Choroid plexus epithelial cell (primary cell): ENCODE measurements around the gene RNF144A.

Experiments
- DNase-seq: peaks from one replicate; pipeline ENCODE4 v3.0.0-alpha.2; 2010; ENCODE audit warnings: low read depth
- H3K4me3 ChIP-seq: 2 replicates; pipeline ENCODE4 v1.5.1; 2011; ENCODE audit warnings: low read depth, mild to moderate bottlenecking, control low read depth, low read length, moderate library complexity
- TF ChIP-seq, protein P1 (sequence below): conservative IDR thresholded peaks from 2 replicates; pipeline ENCODE4 v1.5.1; 2011; ENCODE audit warnings: low read depth, mild to moderate bottlenecking, control low read depth, inconsistent platforms, low read length, moderate library complexity

The RNF144A gene

GRCh38 chr2:6879011-6879410 is 38.2 kb upstream of the RNF144A start:
- no peak overlapping the region for H3K4me3 ChIP-seq
- peak; percentile 13 for DNase-seq
- TF ChIP-seq, protein P1, sequence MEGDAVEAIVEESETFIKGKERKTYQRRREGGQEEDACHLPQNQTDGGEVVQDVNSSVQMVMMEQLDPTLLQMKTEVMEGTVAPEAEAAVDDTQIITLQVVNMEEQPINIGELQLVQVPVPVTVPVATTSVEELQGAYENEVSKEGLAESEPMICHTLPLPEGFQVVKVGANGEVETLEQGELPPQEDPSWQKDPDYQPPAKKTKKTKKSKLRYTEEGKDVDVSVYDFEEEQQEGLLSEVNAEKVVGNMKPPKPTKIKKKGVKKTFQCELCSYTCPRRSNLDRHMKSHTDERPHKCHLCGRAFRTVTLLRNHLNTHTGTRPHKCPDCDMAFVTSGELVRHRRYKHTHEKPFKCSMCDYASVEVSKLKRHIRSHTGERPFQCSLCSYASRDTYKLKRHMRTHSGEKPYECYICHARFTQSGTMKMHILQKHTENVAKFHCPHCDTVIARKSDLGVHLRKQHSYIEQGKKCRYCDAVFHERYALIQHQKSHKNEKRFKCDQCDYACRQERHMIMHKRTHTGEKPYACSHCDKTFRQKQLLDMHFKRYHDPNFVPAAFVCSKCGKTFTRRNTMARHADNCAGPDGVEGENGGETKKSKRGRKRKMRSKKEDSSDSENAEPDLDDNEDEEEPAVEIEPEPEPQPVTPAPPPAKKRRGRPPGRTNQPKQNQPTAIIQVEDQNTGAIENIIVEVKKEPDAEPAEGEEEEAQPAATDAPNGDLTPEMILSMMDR, result no peak

GRCh38 chr2:6880200-6880733 is 36.9 kb upstream of the RNF144A start:
- H3K4me3 ChIP-seq, result no peak overlapping the region
- peak; percentile 16 for DNase-seq
- TF ChIP-seq, protein P1, result no peak

DNA sequence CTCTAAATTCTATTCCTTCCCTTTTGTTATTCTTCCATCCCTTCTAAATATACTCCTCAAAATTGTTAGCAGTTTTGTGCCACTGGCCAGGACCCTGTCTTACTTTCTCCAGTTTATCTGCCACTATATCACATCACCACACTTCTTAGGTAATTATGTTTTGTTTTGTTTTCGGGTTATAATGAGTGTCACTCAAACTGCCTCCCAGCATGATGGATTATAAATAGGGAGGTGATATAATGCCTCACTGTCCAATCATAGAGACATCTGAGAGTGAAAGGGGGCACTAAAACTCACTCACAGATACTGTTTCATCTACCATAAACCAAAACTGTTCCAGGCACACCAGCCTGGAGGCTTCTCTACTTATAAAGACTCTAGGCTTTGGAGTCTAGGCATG is 36.2 kb upstream of the RNF144A start:
- TF ChIP-seq, protein P1, result no peak
- no peak for DNase-seq

GRCh38 chr2:6881516-6881915 is 35.7 kb upstream of the RNF144A start:
- TF ChIP-seq, protein P1, result no peak
- no peak overlapping the region for H3K4me3 ChIP-seq
- DNase-seq, result no peak

More for the DNA sequence above, 36.2 kb upstream of the RNF144A start:
- no peak overlapping the region for H3K4me3 ChIP-seq

GRCh38 chr2:6883448-6884122 is 33.6 kb upstream of the RNF144A start:
- H3K4me3 ChIP-seq, result no peak overlapping the region
- TF ChIP-seq, protein P1, result no peak
- peak; percentile 12 for DNase-seq

GRCh38 chr2:6885551-6885950 is 31.7 kb upstream of the RNF144A start:
- TF ChIP-seq, protein P1, result no peak
- DNase-seq, result no peak
- H3K4me3 ChIP-seq, result no peak overlapping the region

GRCh38 chr2:6885968-6886367 is 31.2 kb upstream of the RNF144A start:
- TF ChIP-seq, protein P1, result no peak
- no peak for DNase-seq
- H3K4me3 ChIP-seq, result no peak overlapping the region
